ENCODE data around the gene STX12. TPM values are rescaled to one million over a fixed set of nuclear protein-coding genes. Genes with fewer than 3 reads are reported as not detected.

STX12 gene
- total RNA-seq, 1 donor from 2014 or later: 22.0 TPM

DNA sequence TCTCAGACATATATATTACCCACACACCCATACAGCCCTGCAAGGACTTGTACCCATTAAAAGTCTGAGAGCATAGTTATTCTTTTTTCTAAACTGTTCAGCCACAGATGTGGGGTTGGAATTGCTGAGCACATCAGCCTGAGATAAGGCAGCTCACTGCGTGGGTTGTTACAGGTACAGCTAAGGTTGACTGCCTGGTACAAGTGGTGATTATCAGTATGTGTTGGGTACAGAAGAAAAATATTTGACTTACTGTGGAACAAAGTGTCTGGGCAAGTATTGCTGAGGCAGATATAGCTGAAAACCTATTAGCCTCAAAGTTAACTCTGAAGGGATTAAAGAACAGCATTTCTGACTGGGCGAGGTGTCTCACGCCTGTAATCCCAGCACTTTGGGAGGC is 5.0 kb downstream of the STX12 start:
- Histone ChIP-seq H3K9me3 (replicated peaks) (no peaks in the 10 kb centered on the region), H3K4me3 (no peak overlapping the region), H3K27me3 (ENCODE audit: low read depth) (no peaks in the 10 kb centered on the region), H3K36me3 (peaks cover 9% of the 10 kb centered on the region), H3K27ac (replicated peaks) (no peak overlapping the region), H3K4me1 (peaks cover 61% of the 10 kb centered on the region)
- DNase-seq: no peak
- intact Hi-C loops (cut with micrococcal nuclease): no loop called here
- TF ChIP-seq, protein P1, sequence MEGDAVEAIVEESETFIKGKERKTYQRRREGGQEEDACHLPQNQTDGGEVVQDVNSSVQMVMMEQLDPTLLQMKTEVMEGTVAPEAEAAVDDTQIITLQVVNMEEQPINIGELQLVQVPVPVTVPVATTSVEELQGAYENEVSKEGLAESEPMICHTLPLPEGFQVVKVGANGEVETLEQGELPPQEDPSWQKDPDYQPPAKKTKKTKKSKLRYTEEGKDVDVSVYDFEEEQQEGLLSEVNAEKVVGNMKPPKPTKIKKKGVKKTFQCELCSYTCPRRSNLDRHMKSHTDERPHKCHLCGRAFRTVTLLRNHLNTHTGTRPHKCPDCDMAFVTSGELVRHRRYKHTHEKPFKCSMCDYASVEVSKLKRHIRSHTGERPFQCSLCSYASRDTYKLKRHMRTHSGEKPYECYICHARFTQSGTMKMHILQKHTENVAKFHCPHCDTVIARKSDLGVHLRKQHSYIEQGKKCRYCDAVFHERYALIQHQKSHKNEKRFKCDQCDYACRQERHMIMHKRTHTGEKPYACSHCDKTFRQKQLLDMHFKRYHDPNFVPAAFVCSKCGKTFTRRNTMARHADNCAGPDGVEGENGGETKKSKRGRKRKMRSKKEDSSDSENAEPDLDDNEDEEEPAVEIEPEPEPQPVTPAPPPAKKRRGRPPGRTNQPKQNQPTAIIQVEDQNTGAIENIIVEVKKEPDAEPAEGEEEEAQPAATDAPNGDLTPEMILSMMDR (IDR thresholded peaks at IDR 0.05; ENCODE audit: borderline replicate concordance): no peak

DNA sequence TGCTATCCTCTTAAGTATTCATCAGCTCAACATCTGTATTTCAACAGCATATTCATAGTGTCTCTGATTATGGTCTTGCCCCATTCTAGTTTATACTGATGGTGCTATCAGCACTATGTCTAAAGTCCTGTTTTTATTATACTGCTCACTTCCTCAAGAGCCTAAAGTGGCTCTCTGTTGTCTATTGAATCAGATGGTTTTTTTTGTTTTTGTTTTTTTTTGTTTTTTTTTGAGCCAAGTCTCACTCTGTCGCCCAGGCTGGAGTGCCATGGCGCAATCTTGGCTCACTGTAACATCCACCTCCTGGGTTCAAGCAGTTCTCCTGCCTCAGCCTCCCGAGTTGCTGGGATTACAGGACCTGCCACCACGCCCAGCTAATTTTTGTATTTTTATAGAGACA is 6.1 kb downstream of the STX12 start:
- no peaks in the 10 kb centered on the region for H3K9me3 ChIP-seq (replicated peaks)
- H3K4me1 ChIP-seq: peaks cover 61% of the 10 kb centered on the region
- no peak overlapping the region for H3K27ac ChIP-seq (replicated peaks)
- DNase-seq: no peak
- intact Hi-C loops (cut with micrococcal nuclease): no loop called here
- no peak overlapping the region for H3K4me3 ChIP-seq
- H3K36me3 ChIP-seq: peaks cover 9% of the 10 kb centered on the region
- no peaks in the 10 kb centered on the region for H3K27me3 ChIP-seq (ENCODE audit: low read depth)
- TF ChIP-seq, protein P1 (IDR thresholded peaks at IDR 0.05; ENCODE audit: borderline replicate concordance): no peak

DNA sequence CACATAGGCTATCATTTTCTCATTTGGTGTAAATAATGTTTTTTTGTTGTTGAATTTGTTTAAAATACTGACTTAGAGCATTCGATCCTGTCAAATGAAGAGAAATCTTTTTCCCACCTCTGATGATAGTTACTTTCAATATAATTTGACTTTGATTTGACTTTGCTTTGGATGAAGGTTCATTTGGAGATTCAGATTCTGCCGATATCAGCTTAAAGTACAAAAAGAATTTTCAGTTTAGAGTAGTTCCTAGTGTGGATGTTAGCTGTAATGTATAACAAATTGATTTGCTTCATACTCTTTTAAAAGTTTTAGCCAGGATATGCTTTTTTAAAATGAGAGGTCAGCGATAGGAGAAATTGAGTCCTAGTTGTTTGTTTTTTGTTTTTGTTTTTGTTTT is 9.9 kb downstream of the STX12 start:
- Histone ChIP-seq H3K27me3 (ENCODE audit: low read depth) (no peaks in the 10 kb centered on the region), H3K9me3 (replicated peaks) (no peaks in the 10 kb centered on the region), H3K4me3 (no peak overlapping the region), H3K27ac (replicated peaks) (no peak overlapping the region), H3K36me3 (peaks cover 9% of the 10 kb centered on the region), H3K4me1 (peaks cover 70% of the 10 kb centered on the region)
- intact Hi-C loops (cut with micrococcal nuclease): no loop called here
- TF ChIP-seq, protein P1 (IDR thresholded peaks at IDR 0.05; ENCODE audit: borderline replicate concordance): no peak
- DNase-seq: no peak

DNA sequence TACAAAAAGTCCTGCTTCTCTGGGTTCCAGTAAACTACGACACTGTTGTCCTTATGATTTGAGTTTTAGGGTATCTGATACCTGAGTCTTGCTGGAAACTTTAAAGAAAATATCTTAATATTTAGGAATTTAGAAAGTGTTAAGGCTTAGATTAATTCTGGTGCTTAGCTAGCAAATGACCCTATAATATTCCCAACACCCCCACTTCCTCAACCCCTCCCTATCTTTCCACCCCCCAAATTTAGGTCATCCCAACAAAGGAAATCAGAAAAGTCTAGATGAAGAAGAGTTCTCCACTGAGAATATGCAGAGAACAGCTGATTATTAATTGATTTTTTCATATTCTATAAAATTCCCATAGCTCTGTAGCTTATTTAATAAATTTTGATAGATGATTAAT is 11.7 kb downstream of the STX12 start:
- peaks cover 8% of the 10 kb centered on the region for H3K36me3 ChIP-seq
- TF ChIP-seq, protein P1 (IDR thresholded peaks at IDR 0.05; ENCODE audit: borderline replicate concordance): no peak
- H3K9me3 ChIP-seq (replicated peaks): no peaks in the 10 kb centered on the region
- no peak overlapping the region for H3K4me3 ChIP-seq
- H3K27me3 ChIP-seq (ENCODE audit: low read depth): no peaks in the 10 kb centered on the region
- H3K4me1 ChIP-seq: peaks cover 83% of the 10 kb centered on the region
- no peak overlapping the region for H3K27ac ChIP-seq (replicated peaks)
- intact Hi-C loops (cut with micrococcal nuclease): no loop called here
- DNase-seq: no peak

DNA sequence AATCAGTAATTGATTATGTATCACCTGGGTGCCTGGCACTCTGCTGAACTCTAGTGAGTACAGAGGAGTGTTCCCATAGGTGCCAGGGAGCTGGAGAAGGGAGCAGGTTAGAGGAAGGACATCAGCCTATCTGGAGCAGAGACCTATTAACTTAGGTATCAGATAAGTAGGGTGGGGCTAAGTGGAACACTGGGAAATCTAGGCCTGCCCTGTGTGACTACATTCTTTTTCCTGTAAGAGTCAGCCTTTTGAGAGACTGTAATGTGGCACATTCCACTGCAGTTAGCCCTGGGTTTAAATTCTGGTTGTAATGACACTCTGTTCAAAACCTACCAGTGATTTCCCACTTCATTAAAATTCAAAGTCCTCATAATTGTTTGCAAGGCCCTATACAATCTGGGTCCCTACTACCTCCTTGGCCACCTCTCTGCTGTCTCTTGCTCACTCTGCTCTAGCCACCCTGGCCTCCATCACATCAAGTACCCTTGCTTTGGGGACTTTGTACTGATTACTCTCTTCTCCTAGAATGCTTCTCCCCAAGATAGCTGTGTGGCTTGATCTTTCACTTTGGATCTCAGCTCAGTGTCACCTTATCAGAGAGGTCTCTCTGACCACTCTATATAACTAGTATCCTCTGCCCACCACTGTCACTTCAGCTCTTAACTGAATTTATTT is 12.9 kb downstream of the STX12 start:
- Histone ChIP-seq H3K27ac (replicated peaks) (peak overlapping the region; percentile 9), H3K36me3 (peaks cover 10% of the 10 kb centered on the region), H3K27me3 (ENCODE audit: low read depth) (no peaks in the 10 kb centered on the region), H3K4me3 (no peak overlapping the region), H3K9me3 (replicated peaks) (no peaks in the 10 kb centered on the region), H3K4me1 (peaks cover 95% of the 10 kb centered on the region)
- DNase-seq: no peak
- TF ChIP-seq, protein P1 (IDR thresholded peaks at IDR 0.05; ENCODE audit: borderline replicate concordance): no peak
- intact Hi-C loops (cut with micrococcal nuclease): no loop called here
